AG09309 (cell line): ENCODE data around the gene ZNF345.
A peak's percentile ranks its signal among the peaks of the same experiment; 100 is the strongest.

Source experiments
- DNase-seq: peaks from one replicate; pipeline ENCODE4 v3.0.0-alpha.2; 2010; ENCODE audit warnings: low read depth
- H3K4me3 ChIP-seq: 2 replicates; pipeline ENCODE4 v1.5.1; 2011; ENCODE audit warnings: mild to moderate bottlenecking, low read depth, low read length, moderate library complexity; ENCODE audit not compliant: control insufficient read depth
- CTCF ChIP-seq: IDR thresholded peaks from 2 replicates; pipeline ENCODE4 v1.5.1; 2011; ENCODE audit warnings: mild to moderate bottlenecking, low read depth, low read length, inconsistent platforms; ENCODE audit not compliant: insufficient read depth, control insufficient read depth; ENCODE audit errors: missing control alignments

The ZNF345 gene

GRCh38 chr19:36876993-36877938 is 26.6 kb downstream of the ZNF345 start:
- DNase-seq = no peak
- no peak for TF ChIP-seq CTCF
- H3K4me3 ChIP-seq = no peak overlapping the region

GRCh38 chr19:36891768-36892357 is 41.2 kb downstream of the ZNF345 start:
- DNase-seq = no peak
- H3K4me3 ChIP-seq = no peak overlapping the region
- TF ChIP-seq CTCF = no peak

DNA sequence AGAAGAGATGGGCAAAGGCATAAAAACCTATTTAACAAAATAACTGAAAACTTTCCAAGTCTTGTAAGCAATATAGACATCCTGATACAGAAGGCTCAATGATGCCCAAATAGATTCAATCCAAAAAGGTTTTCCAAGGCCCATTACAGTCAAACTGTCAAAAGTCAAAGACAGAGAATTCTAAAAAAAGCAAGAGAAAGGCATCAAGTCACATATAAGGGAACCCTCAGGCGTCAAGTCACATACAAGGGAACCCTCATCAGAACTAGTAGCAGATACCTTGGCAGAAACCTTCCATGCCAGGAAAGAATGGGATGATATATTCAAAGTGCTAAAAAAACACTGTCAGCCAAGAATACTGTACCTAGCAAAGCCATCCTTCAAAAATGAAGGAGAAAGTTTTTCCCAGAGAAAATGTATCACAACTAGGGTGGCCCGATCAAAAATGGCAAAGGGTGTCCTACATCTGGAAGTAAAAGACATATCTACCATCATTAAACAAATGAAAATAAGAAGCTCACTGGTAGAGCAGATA is 44.2 kb downstream of the ZNF345 start:
- no peak overlapping the region for H3K4me3 ChIP-seq
- TF ChIP-seq CTCF = no peak
- DNase-seq = no peak

DNA sequence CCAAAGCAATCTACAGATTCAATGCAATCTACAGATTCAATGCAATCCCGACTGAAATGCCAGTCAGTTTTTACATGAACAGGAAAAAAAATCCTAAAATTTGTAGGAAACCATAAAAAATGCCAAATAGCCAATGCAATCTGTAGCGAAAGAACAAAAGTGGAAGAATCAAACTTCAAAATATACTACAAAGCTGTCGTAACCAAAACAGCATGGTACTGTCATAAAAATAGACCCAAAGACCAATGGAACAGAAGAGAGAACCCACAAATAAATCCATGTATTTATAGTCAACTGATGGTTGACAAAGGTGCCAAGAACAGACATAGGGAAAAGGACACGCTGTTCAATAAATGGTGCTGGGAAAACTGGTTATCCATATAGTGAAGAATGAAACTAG is 47.7 kb downstream of the ZNF345 start:
- DNase-seq = no peak
- H3K4me3 ChIP-seq = no peak overlapping the region
- no peak for TF ChIP-seq CTCF

- H3K4me3 ChIP-seq = peak within 1 kb of the TSS; percentile 88
- TF ChIP-seq CTCF = peak; percentile 70
- peak; percentile 48 for DNase-seq
Observed at GRCh38 chr19:36915992-36916830, 65.5 kb downstream of the ZNF345 start, which contains the start of the genes ZNF568 and ZNF829. TSS of gene ZNF568 (plus strand) at chr19:36916332. CDS start at chr19:36922771, 6,439 bp downstream. TSS of gene ZNF829 (minus strand) at chr19:36916291. CDS start at chr19:36915167, 1,124 bp downstream.

GRCh38 chr19:36916991-36917390 is 66.3 kb downstream of the ZNF345 start:
- peak overlapping the region; percentile 88 for H3K4me3 ChIP-seq
- no peak for TF ChIP-seq CTCF
- DNase-seq = no peak
